Endothelial cell of umbilical vein (primary cell): ENCODE data around the gene CCDC182.

Source experiments
- CTCF ChIP-seq, 2 donors: IDR thresholded peaks; 1 replicate in 1 of 2; 2 replicates in 1 of 2; pipeline ENCODE4 v1.5.1; 2011; ENCODE audit warnings: low read length in 2 of 2, mild to moderate bottlenecking in 2 of 2, moderate library complexity in 2 of 2, control low read depth in 1 of 2, inconsistent platforms in 1 of 2, low read depth in 1 of 2; ENCODE audit not compliant: insufficient read depth in 1 of 2; ENCODE audit errors: extremely low read depth in 1 of 2
- EZH2 ChIP-seq: IDR thresholded peaks from 2 replicates; pipeline ENCODE4 v1.6.1; 2012; ENCODE audit warnings: borderline replicate concordance, low read depth, mild to moderate bottlenecking, moderate library complexity, low read length, inconsistent platforms; ENCODE audit not compliant: severe bottlenecking
- MYC ChIP-seq: IDR thresholded peaks from one replicate; pipeline ENCODE4 v1.6.1; 2011; ENCODE audit warnings: mild to moderate bottlenecking, low read depth, low read length
- POLR2A ChIP-seq: IDR thresholded peaks from 2 replicates; pipeline ENCODE4 v1.6.1; 2012; ENCODE audit warnings: low read depth, mild to moderate bottlenecking, control low read depth, low read length
- POLR2AphosphoS5 ChIP-seq: IDR thresholded peaks from 2 replicates; pipeline ENCODE4 v1.6.1; 2012; ENCODE audit warnings: low read depth, mild to moderate bottlenecking, control low read depth, low read length, moderate library complexity; ENCODE audit not compliant: insufficient read depth

GRCh38 chr17:57785022-57785421 is 39.9 kb upstream of the CCDC182 start:
- TF ChIP-seq POLR2A, result no peak
- no peak for TF ChIP-seq POLR2AphosphoS5
- no peak for TF ChIP-seq CTCF (IDR thresholded peaks at IDR 0.05; ENCODE audit: extremely low read depth in 1 of 2, insufficient read depth in 1 of 2, low read depth in 1 of 2, low read length in 2 of 2)
- TF ChIP-seq EZH2, result no peak
- no peak for TF ChIP-seq MYC
